ENCODE measurements around the gene ATP2C2.
"Not testable (repeated sequence)": the region's sequence is repeated elsewhere in the genome, so short reads cannot be mapped to it uniquely, and the experiment has no call there.

ATP2C2 gene

GRCh38 chr16:84448444-84448843 lies 80.1 kb downstream of the ATP2C2 start:
- DNase-seq (ENCODE audit: extremely low read depth in 1 of 2, low read depth in 1 of 2) = no peak

- no peak for DNase-seq (ENCODE audit: extremely low read depth in 1 of 2, low read depth in 1 of 2)
Observed at GRCh38 chr16:84449156-84450140, 81.1 kb downstream of the ATP2C2 start.

GRCh38 chr16:84450176-84450865 lies 82.0 kb downstream of the ATP2C2 start:
- no peak for DNase-seq (ENCODE audit: extremely low read depth in 1 of 2, low read depth in 1 of 2)

GRCh38 chr16:84451010-84451676 lies 82.8 kb downstream of the ATP2C2 start:
- DNase-seq (ENCODE audit: extremely low read depth in 1 of 2, low read depth in 1 of 2) = not testable (repeated sequence)

DNA sequence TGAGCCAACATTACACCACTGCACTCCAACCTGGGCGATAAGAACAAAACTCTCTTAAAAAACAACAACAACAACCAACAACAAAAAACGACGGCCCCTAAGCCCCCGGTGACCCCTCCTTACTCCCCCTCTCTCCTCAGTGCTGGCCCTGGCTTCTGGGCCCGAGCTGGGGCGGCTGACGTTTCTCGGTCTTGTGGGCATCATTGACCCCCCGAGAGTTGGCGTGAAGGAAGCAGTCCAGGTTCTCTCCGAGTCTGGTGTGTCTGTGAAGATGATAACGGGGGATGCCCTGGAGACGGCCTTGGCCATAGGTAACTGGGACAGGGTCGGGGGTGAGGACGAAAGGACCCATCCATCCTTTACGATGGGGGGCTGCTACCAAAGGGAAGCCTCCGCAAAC lies 83.4 kb downstream of the ATP2C2 start:
- DNase-seq (ENCODE audit: extremely low read depth in 1 of 2, low read depth in 1 of 2) = no peak

DNA sequence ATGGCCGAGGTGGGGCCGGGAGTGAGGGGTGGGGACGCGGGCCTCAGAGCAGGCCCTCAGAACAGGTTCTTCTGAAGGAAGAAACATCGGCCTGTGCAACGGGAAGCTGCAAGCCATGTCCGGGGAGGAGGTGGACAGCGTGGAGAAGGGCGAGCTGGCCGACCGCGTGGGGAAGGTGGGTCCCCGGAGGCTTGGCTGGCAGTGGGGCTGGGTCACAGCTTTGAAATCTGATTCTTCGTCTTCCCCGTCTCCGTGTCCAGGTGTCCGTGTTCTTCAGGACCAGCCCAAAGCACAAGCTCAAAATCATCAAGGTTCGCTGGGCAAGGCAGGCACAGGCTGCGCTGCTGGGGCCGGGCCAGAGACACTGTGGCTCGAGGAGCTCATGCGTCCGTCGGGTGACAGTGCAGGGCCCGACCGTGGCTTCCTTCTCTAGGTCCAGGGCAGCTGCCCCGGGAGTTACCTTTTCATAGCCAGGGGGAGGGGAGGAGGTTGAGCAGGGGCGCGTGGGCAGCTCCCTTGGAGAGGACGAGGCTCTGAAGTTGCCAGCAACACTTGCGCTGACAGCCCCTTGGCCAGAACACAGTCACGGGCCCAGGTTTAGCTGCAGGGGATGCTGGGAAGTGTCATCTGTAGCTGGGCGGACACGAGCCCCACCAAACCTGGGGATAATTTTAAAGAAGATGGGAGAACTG lies 84.9 kb downstream of the ATP2C2 start:
- DNase-seq (ENCODE audit: extremely low read depth in 1 of 2, low read depth in 1 of 2) = no peak

DNA sequence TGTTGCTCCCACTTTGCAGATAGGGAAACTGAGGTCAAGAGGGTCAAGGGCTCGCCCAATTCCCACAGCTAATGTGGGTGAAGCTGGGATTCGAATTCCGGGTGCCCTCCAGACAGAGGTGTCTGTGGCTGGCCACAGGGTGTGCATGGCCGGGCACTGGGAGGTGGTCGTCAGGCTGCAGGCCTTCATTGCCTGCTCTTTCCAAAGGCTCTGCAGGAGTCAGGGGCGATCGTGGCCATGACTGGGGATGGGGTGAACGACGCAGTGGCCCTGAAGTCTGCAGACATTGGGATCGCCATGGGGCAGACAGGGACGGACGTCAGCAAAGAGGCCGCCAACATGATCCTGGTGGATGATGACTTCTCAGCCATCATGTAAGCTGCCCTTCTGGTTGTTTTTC lies 86.3 kb downstream of the ATP2C2 start:
- DNase-seq (ENCODE audit: extremely low read depth in 1 of 2, low read depth in 1 of 2) = no peak

- DNase-seq (ENCODE audit: extremely low read depth in 1 of 2, low read depth in 1 of 2) = no peak
Observed at GRCh38 chr16:84455031-84455430, 86.7 kb downstream of the ATP2C2 start.

- no peak for DNase-seq (ENCODE audit: extremely low read depth in 1 of 2, low read depth in 1 of 2)
Observed at GRCh38 chr16:84458606-84459532, 90.5 kb downstream of the ATP2C2 start.

DNA sequence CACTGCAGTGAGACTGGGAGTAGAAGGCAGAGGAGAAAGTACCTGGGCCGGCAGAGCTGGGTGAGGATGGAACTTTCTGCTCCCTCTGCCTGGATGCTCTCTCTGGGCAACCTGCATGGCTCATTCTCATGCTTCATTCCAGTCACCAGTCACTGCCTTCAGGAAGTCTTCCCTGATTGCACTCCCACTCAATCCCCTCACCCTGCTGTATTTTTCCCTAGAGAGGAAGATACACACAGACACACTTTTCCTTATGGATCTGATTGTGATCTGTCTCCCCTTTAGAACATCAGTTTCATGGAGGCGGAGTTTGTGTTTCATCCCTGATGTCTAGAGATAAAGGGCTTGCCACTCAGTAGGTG lies 91.2 kb downstream of the ATP2C2 start:
- DNase-seq (ENCODE audit: extremely low read depth in 1 of 2, low read depth in 1 of 2) = no peak

DNA sequence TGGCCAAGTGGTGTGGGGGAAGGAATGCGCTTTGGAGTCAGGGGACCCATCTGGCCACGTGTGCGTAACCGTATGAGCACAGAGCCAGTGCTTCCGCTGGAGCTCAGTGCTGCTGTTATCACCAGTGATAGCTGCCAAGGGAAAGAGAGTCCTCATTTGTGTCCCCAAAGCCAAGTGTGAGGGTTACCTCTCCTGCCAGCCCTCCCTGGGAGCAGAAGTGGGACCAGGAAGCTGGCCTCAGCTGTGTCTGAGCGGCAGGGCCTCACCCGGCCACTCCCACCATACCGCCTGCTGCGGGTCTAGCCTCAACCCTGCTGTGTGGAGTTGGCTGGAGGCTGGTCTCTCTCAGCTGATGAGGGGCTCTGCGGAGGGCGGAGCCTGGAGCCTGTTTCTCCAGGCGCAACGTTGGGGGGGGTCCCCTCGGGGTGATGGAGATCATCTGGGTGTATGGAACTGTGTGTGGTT lies 91.6 kb downstream of the ATP2C2 start:
- no peak for DNase-seq (ENCODE audit: extremely low read depth in 1 of 2, low read depth in 1 of 2)

GRCh38 chr16:84460406-84461028 lies 92.2 kb downstream of the ATP2C2 start:
- DNase-seq (ENCODE audit: extremely low read depth in 1 of 2, low read depth in 1 of 2) = no peak

DNA sequence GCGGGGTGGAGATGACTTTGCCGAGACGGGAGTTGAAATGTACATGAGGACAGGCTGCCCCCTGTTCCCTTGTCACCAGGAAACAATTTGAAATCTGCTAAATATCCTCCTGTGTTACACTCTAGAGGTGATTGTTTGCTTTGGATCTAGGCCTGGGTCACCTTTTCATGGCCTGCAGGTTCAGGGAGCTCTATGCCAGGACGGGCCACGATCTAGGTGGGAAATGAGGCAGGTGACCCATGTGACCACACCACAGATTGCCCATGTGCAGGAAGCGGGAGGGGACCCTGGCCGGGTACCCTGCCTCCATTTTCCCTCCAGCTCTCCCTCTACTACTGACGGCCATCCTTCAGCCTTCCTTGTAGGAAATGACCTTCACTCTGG lies 92.7 kb downstream of the ATP2C2 start:
- DNase-seq (ENCODE audit: extremely low read depth in 1 of 2, low read depth in 1 of 2) = no peak

GRCh38 chr16:84461413-84462295 lies 93.3 kb downstream of the ATP2C2 start:
- no peak for DNase-seq (ENCODE audit: extremely low read depth in 1 of 2, low read depth in 1 of 2)

GRCh38 chr16:84462296-84463210 lies 94.2 kb downstream of the ATP2C2 start:
- no peak for DNase-seq (ENCODE audit: extremely low read depth in 1 of 2, low read depth in 1 of 2)

DNA sequence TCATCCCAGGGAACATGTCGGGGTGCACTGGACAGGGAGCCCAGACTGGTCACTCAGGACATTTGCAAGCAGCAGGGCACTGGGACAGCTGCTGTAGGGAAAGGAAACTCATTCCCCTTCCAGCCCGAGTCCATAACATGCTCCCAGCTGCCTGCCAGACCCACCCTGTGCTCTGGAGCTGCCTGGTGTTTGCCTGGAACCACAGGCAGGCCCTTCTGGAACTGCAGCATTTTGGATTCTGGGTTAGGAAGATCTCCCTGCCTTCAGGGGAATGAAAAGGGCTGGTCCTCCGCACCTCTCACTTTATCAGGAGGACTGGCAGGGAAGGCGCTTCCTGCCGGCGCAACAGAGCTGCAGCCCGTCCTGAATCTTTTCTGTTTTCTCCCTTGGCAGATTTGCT lies 94.9 kb downstream of the ATP2C2 start:
- DNase-seq (ENCODE audit: extremely low read depth in 1 of 2, low read depth in 1 of 2) = no peak

- no peak for DNase-seq (ENCODE audit: extremely low read depth in 1 of 2, low read depth in 1 of 2)
Observed at GRCh38 chr16:84464116-84464515, 95.8 kb downstream of the ATP2C2 start.

Measured in stimulated activated CD8-positive, alpha-beta memory T cell treated with anti-CD3 and anti-CD28 coated beads, Interleukin-7, amount 100 ng/mL, for 48 hours (primary cell).